ENCODE measurements around the gene TBL1X.
A peak's percentile ranks its signal among the peaks of the same experiment; 100 is the strongest.
"Not testable (repeated sequence)": the region's sequence is repeated elsewhere in the genome, so short reads cannot be mapped to it uniquely, and the experiment has no call there.

TBL1X gene

GRCh38 chrX:9459186-9459748 is 5.6 kb upstream of the TBL1X start:
- DNase-seq (ENCODE audit: low spot score): no peak

GRCh38 chrX:9461087-9461486 is 3.8 kb upstream of the TBL1X start:
- DNase-seq (ENCODE audit: low spot score): no peak

GRCh38 chrX:9462456-9462855 is 2.4 kb upstream of the TBL1X start:
- no peak for DNase-seq (ENCODE audit: low spot score)

GRCh38 chrX:9465380-9466123 is 694 bp downstream of the TBL1X start:
- no peak for DNase-seq (ENCODE audit: low spot score)

GRCh38 chrX:9466124-9466495 is 1.3 kb downstream of the TBL1X start:
- peak; percentile 19 for DNase-seq (ENCODE audit: low spot score)

GRCh38 chrX:9466736-9467135 is 1.9 kb downstream of the TBL1X start:
- no peak for DNase-seq (ENCODE audit: low spot score)

GRCh38 chrX:9467146-9467545 is 2.3 kb downstream of the TBL1X start:
- DNase-seq (ENCODE audit: low spot score): no peak

GRCh38 chrX:9467751-9468150 is 2.9 kb downstream of the TBL1X start:
- DNase-seq (ENCODE audit: low spot score): no peak

- no peak for DNase-seq (ENCODE audit: low spot score)
These were observed 6.7 kb downstream of the TBL1X start for GRCh38 chrX:9471571-9471985.

- no peak for DNase-seq (ENCODE audit: low spot score)
These were observed 8.8 kb downstream of the TBL1X start for GRCh38 chrX:9473708-9474107.

GRCh38 chrX:9475417-9475816 is 10.6 kb downstream of the TBL1X start:
- not testable (repeated sequence) for DNase-seq (ENCODE audit: low spot score)

- DNase-seq (ENCODE audit: low spot score): no peak
These were observed 11.1 kb downstream of the TBL1X start for GRCh38 chrX:9475984-9476383.

GRCh38 chrX:9476810-9477575 is 12.1 kb downstream of the TBL1X start:
- DNase-seq (ENCODE audit: low spot score): no peak

GRCh38 chrX:9482408-9482807 is 17.6 kb downstream of the TBL1X start:
- no peak for DNase-seq (ENCODE audit: low spot score)

- no peak for DNase-seq (ENCODE audit: low spot score)
These were observed 18.0 kb downstream of the TBL1X start for GRCh38 chrX:9482837-9483236.

- no peak for DNase-seq (ENCODE audit: low spot score)
These were observed 18.5 kb downstream of the TBL1X start for GRCh38 chrX:9483376-9483775.

- DNase-seq (ENCODE audit: low spot score): no peak
These were observed 22.0 kb downstream of the TBL1X start for GRCh38 chrX:9486786-9487387.

- DNase-seq (ENCODE audit: low spot score): no peak
These were observed 23.7 kb downstream of the TBL1X start for GRCh38 chrX:9488586-9488985.

- no peak for DNase-seq (ENCODE audit: low spot score)
These were observed 24.4 kb downstream of the TBL1X start for GRCh38 chrX:9489234-9489633.

- no peak for DNase-seq (ENCODE audit: low spot score)
These were observed 28.0 kb downstream of the TBL1X start for GRCh38 chrX:9492901-9493300.

- no peak for DNase-seq (ENCODE audit: low spot score)
These were observed 29.1 kb downstream of the TBL1X start for GRCh38 chrX:9493936-9494335.

- DNase-seq (ENCODE audit: low spot score): no peak
These were observed 29.9 kb downstream of the TBL1X start for GRCh38 chrX:9494771-9495170.

GRCh38 chrX:9495496-9495895 is 30.6 kb downstream of the TBL1X start:
- no peak for DNase-seq (ENCODE audit: low spot score)
